ENCODE data around the gene NEMP2.
"Not testable (repeated sequence)": the region's sequence is repeated elsewhere in the genome, so short reads cannot be mapped to it uniquely, and the experiment has no call there.

The NEMP2 gene

GRCh38 chr2:190486037-190486623 is 48.4 kb downstream of the NEMP2 start:
- DNase-seq = no peak

GRCh38 chr2:190482451-190482850 is 52.1 kb downstream of the NEMP2 start:
- DNase-seq = no peak

GRCh38 chr2:190481339-190481738 is 53.2 kb downstream of the NEMP2 start:
- DNase-seq = no peak

- no peak for DNase-seq
Measured at GRCh38 chr2:190478572-190479195, 55.8 kb downstream of the NEMP2 start.

GRCh38 chr2:190477661-190478454 is 56.7 kb downstream of the NEMP2 start:
- no peak for DNase-seq

GRCh38 chr2:190470256-190470826 is 64.2 kb downstream of the NEMP2 start:
- no peak for DNase-seq

GRCh38 chr2:190469771-190470170 is 64.8 kb downstream of the NEMP2 start:
- DNase-seq = no peak

GRCh38 chr2:190468814-190469569 is 65.5 kb downstream of the NEMP2 start:
- no peak for DNase-seq

- DNase-seq = not testable (repeated sequence)
Measured at GRCh38 chr2:190468354-190468753, 66.2 kb downstream of the NEMP2 start.

- DNase-seq = no peak
Measured at GRCh38 chr2:190467575-190468083, 66.9 kb downstream of the NEMP2 start.

- DNase-seq = no peak
Measured at GRCh38 chr2:190466819-190467446, 67.6 kb downstream of the NEMP2 start.

- no peak for DNase-seq
Measured at GRCh38 chr2:190465060-190465459, 69.5 kb downstream of the NEMP2 start.

- no peak for DNase-seq
Measured at GRCh38 chr2:190462611-190463010, 71.9 kb downstream of the NEMP2 start.

GRCh38 chr2:190462181-190462580 is 72.3 kb downstream of the NEMP2 start:
- DNase-seq = no peak

GRCh38 chr2:190460487-190460886 is 74.0 kb downstream of the NEMP2 start:
- no peak for DNase-seq

- no peak for DNase-seq
Measured at GRCh38 chr2:190459881-190460280, 74.6 kb downstream of the NEMP2 start.

GRCh38 chr2:190458352-190459107 is 76.0 kb downstream of the NEMP2 start:
- no peak for DNase-seq

GRCh38 chr2:190457256-190457655 is 77.3 kb downstream of the NEMP2 start:
- DNase-seq = no peak

- no peak for DNase-seq
Measured at GRCh38 chr2:190456833-190457232, 77.7 kb downstream of the NEMP2 start.

- no peak for DNase-seq
Measured at GRCh38 chr2:190455358-190456095, 79.0 kb downstream of the NEMP2 start.

- DNase-seq = no peak
Measured at GRCh38 chr2:190454795-190455194, 79.7 kb downstream of the NEMP2 start.

Data from activated CD4-positive, alpha-beta T cell treated with anti-CD3 and anti-CD28 coated beads, Interleukin-10, Interleukin-2, amounts not matched to agents 100 ng/mL and 50 ng/mL, durations not matched to agents 16 hours and 8 hours (primary cell).